Activated CD4-positive, alpha-beta T cell treated with anti-CD3 and anti-CD28 coated beads, Interleukin-2, amount 50 U/mL, for 1 hour (primary cell): ENCODE data around the gene SLCO3A1.
"Not testable (repeated sequence)": the region's sequence is repeated elsewhere in the genome, so short reads cannot be mapped to it uniquely, and the experiment has no call there.

ENCODE experiments used
- DNase-seq: peaks from one replicate; pipeline ENCODE4 v3.0.0-alpha.2; 2020

Gene SLCO3A1

GRCh38 chr15:91942720-91943394 lies 89.3 kb downstream of the SLCO3A1 start:
- DNase-seq = peak; percentile 15

GRCh38 chr15:91944331-91944730 lies 90.8 kb downstream of the SLCO3A1 start:
- DNase-seq = no peak

GRCh38 chr15:91945385-91945784 lies 91.9 kb downstream of the SLCO3A1 start:
- DNase-seq = no peak

- no peak for DNase-seq
Measured at GRCh38 chr15:91946075-91946474, 92.6 kb downstream of the SLCO3A1 start.

GRCh38 chr15:91946581-91947292 lies 93.2 kb downstream of the SLCO3A1 start:
- DNase-seq = no peak

GRCh38 chr15:91947293-91947679 lies 93.8 kb downstream of the SLCO3A1 start:
- DNase-seq = no peak

GRCh38 chr15:91947683-91948608 lies 94.4 kb downstream of the SLCO3A1 start:
- no peak for DNase-seq

GRCh38 chr15:91949361-91949760 lies 95.9 kb downstream of the SLCO3A1 start:
- DNase-seq = no peak

- DNase-seq = no peak
Measured at GRCh38 chr15:91950054-91950453, 96.5 kb downstream of the SLCO3A1 start.

- DNase-seq = no peak
Measured at GRCh38 chr15:91950631-91951329, 97.3 kb downstream of the SLCO3A1 start.

GRCh38 chr15:91952216-91952615 lies 98.7 kb downstream of the SLCO3A1 start:
- no peak for DNase-seq

- DNase-seq = no peak
Measured at GRCh38 chr15:91953432-91953831, 99.9 kb downstream of the SLCO3A1 start.

GRCh38 chr15:91954292-91954691 lies 100.8 kb downstream of the SLCO3A1 start:
- DNase-seq = no peak

- no peak for DNase-seq
Measured at GRCh38 chr15:91956026-91956723, 102.7 kb downstream of the SLCO3A1 start.

- DNase-seq = no peak
Measured at GRCh38 chr15:91961357-91961756, 107.8 kb downstream of the SLCO3A1 start.

GRCh38 chr15:91963747-91964146 lies 110.2 kb downstream of the SLCO3A1 start:
- DNase-seq = not testable (repeated sequence)

GRCh38 chr15:91965501-91966193 lies 112.1 kb downstream of the SLCO3A1 start:
- no peak for DNase-seq

GRCh38 chr15:91966194-91966552 lies 112.7 kb downstream of the SLCO3A1 start:
- DNase-seq = no peak

GRCh38 chr15:91967935-91968606 lies 114.6 kb downstream of the SLCO3A1 start:
- DNase-seq = no peak

- DNase-seq = no peak
Measured at GRCh38 chr15:91968610-91969009, 115.1 kb downstream of the SLCO3A1 start.

- DNase-seq = no peak
Measured at GRCh38 chr15:91970142-91970541, 116.6 kb downstream of the SLCO3A1 start.
